HG03558 (cell line): Measurements from ENCODE around the gene ALKAL2.
"Not testable (repeated sequence)": the region's sequence is repeated elsewhere in the genome, so short reads cannot be mapped to it uniquely, and the experiment has no call there.

Experiments
- ATAC-seq: cut with Tn5 transposase; IDR thresholded peaks from one replicate; pipeline ENCODE4 v1.9.1; 2021; ENCODE audit warnings: moderate number of reproducible peaks; ENCODE audit not compliant: unreplicated experiment; ENCODE audit errors: extremely low read depth

Gene ALKAL2, protein sequence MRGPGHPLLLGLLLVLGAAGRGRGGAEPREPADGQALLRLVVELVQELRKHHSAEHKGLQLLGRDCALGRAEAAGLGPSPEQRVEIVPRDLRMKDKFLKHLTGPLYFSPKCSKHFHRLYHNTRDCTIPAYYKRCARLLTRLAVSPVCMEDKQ

GRCh38 chr2:287911-288757 is at the start of gene ALKAL2:
TSS of gene ALKAL2 (minus strand) at chr2:288091. CDS start at chr2:287835, 256 bp downstream.
- no peak for ATAC-seq

GRCh38 chr2:336949-337348 is 49.1 kb upstream of the ALKAL2 start:
- ATAC-seq, result not testable (repeated sequence)

DNA sequence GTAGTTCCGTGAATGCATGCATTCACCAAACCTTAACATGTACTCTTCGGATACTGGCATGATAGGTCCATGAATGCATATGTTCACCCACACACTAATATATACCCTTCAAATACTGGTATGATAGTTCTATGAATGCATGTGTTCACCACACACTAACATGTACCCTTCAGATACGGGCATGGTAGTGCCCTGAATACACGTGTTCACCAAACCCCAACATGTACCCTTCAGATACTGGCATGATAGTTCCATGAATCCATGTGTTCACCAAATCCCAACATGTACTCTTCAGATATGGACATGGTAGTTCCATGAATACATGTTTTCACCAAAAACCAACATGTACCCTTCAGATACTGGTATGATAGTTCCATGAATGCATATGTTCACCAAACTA is 48.5 kb upstream of the ALKAL2 start:
- ATAC-seq, result no peak

- no peak for ATAC-seq
These were observed 44.7 kb upstream of the ALKAL2 start for GRCh38 chr2:332592-332991.

- ATAC-seq, result no peak
These were observed 40.9 kb upstream of the ALKAL2 start for GRCh38 chr2:328761-329160.

- ATAC-seq, result no peak
These were observed 35.1 kb upstream of the ALKAL2 start for GRCh38 chr2:323035-323434.

DNA sequence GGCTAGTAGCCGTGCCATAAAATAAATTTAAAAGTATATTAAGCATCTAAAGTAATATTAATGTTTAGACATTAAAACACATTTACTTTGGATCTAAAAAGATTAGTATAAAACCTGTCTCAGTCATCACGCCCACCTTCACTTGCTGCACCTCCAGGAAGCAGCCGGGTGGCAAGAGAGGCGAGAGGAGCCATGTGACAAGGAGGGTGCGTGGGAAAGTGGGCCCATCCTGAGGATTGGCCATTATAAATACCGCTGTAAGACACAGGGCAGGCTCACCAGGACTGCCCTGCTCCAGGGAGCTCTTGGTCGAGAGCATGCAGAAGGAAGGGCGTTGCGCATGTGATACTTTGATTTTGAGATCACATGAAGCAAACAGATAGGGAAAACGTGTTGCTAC is 34.4 kb upstream of the ALKAL2 start:
- ATAC-seq, result no peak

DNA sequence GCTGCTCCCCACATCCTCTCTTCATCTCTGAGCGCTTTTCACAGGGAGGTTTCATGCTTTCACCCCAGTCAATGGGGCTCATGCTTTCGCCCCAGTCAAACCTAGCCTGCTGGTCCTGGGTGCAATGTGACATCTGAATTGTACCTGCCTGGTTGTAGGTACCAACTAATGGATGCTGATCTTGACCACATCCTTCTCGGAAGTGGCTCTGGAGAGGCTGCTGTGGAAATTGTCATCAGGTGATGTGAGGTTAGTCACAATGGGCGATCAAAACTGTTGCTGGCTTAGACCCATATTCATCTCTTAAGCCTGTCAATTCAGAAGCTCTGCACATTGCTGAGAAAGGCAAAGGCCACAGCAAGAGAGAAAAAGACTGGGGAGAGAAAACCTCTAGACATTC is 32.7 kb upstream of the ALKAL2 start:
- no peak for ATAC-seq

GRCh38 chr2:319059-319600 is 31.2 kb upstream of the ALKAL2 start:
- ATAC-seq, result no peak

DNA sequence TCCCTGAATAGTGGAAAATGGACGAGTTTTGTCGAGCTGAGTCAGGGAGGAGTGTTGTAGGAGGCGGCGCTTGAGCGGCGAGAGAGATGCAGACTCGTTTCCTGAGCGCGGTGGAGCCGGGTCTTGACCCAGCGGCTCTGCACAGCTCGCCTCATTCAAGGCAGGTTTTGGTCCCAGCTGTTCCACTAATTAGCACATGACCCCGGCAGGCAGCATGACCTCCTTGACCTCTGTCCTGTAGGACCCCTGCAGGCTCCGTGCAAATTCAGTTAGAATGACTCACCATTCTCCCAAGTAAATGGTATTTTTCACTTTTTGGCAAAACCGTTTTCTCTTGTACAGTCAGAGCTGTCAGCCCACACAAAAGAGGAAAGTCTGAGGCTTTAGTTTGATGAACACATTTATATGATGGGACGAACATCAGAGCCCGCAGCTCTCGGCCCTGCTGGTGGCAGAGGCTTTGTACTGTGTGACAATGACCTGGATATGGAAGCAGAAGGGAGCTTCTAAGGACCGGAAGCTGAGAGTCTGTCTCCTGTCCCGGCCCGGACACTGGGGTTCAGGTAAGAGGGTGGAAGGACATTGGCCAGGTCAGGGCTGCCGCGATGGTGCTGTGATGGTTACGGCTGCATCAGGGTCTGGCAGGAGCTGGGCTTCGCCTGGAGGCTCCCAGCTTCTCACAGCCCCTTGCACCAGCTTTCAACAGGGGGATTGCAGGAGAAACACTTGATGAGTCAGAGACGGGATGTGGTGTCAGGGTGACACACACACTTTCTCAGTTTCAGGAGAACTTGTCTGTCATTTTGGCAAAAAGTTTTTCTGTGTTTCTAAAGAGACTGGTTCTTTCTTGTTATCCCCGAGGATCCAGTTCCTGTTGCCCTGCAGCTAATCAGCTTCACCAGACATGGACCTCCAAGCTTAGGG is 29.9 kb upstream of the ALKAL2 start:
- no peak for ATAC-seq

DNA sequence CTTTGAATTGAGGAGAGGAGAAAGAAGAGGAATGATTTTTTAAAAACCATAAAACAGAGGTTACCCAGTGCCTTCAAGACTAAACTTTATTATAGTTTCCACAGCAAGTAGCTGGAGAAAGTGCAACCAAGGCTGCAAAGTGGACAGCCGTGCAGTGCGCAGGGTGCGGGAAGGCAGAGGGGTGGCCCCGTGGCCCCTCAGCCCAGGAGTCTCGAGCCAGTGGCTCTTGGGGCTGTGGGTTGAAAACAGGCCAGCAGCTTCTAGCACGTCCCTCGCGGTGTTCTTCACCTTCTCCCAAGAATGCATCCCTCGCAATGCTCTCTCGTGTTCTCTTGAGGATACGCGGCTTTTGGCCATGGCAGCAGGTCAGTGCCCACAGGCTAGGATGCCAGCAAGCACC is 28.5 kb upstream of the ALKAL2 start:
- no peak for ATAC-seq

DNA sequence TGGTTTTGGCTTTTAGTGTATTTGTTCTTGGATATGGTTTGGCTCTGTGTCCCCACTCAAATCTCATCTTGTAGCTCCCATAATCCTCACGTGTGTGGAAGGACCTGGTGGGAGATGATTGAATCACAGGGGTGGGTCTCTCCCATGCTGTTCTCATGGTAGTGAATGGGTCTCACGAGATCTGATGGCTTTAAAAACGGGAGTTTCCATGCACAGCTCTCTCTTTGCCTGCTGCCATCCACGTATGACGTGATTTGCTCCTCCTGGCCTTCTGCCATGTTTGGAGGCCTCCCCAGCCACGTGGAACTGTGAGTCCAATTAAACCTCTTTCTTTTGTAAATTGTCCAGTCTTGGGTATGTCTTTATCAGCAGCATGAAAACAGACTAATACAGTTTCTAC is 28.0 kb upstream of the ALKAL2 start:
- not testable (repeated sequence) for ATAC-seq

DNA sequence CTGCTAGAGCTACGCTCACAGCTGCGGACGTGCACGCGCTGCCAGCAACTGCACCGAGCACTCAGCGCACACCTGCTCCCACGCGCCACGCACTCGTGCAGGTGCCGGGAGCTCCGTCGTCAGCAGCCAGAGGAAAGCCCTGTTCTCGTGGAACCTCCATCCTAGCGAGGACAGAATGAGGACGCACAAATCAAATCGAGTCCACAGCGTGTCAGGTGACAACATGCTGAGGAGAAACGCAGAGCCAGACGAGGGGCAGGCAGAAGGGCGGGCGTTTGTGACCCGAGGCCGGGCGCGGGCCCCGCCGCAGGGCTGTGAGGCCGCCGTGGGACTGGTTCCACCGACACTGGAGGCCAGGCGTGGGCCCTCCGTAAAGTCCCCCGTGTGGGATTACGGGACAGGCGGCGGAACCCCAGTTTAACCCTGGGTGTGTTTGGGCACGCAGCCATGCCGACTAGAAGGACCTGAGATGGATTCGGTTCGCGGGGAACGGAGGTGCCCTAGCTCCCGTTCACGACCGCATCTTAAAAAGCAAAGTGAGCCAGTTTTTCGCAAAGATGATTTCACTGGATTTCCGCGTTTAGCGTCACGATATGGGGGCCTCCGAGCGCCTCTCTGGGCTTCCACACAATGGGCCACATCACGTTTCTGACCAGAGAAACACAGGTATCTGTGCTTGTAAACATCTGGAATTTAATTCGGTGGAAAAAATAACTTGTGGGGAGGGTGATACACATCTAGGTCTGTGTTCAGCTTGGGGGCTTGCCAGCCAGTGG is 26.9 kb upstream of the ALKAL2 start:
- no peak for ATAC-seq

DNA sequence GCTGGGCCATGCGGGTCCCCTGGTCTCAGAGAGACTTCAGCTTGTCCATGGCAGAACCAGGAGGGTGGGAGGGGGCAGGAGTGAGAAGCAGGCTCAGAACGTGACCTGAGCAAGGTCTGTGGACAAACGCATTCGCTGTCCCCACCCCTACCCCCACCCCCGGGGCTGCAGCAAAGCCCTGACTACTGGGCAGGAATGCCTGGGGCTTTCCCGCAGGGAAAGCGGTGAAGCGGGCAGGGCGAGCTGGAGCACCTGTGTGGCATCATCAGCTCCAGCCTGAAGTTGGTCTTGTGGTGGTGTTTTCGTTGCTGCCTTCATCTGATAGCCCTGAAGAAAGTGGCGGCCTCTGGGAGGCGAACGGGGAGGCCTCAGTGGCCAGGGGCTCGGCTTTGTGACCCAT is 26.1 kb upstream of the ALKAL2 start:
- no peak for ATAC-seq

DNA sequence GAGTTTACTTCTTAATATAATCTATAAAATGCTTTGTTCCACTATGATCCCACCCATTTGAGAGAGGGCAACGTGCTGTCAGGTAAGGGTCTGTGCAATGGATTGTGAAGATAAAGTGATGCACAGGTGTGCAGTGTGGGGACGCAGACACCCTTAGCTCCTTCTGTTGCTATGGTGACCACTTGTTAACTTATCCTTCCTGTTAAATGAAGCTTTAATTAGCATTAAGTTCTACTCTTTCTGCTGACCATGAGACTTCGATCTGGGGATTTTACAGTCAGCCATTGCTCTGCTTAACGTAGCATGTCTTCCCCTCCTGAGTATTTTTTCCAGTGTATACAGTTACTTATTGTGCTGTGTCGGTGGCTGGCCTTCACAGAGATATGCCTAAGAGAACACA is 23.1 kb upstream of the ALKAL2 start:
- ATAC-seq, result no peak

- no peak for ATAC-seq
These were observed 22.1 kb upstream of the ALKAL2 start for GRCh38 chr2:309954-310510.

DNA sequence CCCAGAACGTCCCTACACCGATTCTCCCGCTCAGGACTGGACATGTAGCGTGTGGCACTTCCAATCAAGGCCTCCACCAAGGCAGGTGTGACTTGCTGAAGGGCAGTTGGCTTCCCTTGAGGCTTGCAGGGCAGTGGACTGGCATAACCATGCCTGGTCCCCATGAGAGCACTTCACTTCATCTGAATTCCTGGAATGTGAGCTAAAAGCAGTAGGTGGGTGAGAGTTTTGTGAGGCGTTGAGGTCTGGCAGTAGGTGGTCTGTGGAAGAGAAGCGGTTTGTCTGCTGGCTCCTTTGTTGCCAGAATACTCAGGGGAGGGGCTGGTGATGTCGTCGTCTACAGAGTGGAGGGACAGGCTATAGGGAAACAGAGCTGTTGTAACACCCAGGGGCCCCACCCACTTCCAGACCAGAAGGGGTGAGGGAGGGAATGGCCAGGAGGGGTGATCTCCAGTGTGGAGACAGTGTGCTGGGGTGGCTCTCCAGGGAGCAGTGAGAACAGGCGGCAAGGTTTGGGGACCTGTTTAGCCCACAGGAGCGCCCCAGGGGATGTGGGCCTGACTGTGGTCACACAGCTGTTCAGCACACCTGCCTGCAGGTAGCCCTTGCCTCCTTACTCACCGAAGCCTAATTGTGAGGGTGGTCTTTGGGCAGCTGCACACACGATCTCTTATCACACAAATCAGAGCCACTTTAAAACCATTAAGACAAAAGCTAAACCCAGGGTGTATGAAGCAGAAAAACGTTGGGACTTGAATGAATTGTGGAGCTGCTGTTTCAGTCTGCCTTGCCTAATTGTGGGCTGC is 21.5 kb upstream of the ALKAL2 start:
- no peak for ATAC-seq

DNA sequence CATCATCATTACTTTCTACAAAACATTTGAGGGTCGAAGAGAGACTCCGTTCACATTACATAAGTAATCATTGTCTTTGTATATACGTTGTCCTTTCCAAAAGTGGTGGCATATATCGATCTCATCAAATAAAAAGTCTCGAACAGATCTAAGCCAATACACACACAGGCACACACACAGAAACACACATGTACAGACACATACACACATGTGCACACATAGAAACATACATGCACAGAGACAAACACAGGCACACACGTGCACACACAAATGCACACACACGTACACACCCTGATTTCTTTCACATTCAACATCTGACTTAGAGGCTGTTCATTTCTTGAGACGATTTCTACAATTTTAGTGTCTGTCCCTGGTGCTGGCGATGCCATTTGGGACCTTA is 17.5 kb upstream of the ALKAL2 start:
- ATAC-seq, result no peak

GRCh38 chr2:296354-296753 is 8.5 kb upstream of the ALKAL2 start:
- no peak for ATAC-seq
